HCT116 (cell line): ENCODE data around the gene TBC1D1.

Experiments used
- RAD21 ChIP-seq: IDR thresholded peaks from 2 replicates; pipeline ENCODE4 v1.6.1; 2012; ENCODE audit warnings: low read depth, mild to moderate bottlenecking
- TF ChIP-seq, protein P1 (sequence below): IDR thresholded peaks from 2 replicates; pipeline ENCODE4 v1.6.1; 2012

DNA sequence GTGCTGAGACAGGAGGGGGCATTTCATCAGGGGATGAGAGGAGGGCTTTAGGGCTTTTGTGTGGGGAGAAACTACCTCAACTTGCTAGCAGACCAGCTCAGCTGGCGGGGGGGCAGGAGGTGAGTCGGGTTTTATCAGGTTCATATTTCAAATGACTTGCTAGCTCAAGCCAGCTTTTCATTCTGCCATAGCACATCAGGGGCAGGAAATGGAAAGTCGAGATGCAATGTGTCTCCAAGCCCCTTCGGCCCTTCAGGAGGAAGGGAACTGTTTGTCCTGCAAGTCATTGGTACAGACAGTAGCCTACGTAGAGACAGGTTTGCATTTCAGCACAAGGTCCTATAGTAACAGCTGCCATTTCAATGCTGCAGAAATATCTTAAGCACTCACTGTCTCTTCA, 263.4 kb downstream of the TBC1D1 start:
- TF ChIP-seq RAD21, result no peak
- TF ChIP-seq, protein P1, sequence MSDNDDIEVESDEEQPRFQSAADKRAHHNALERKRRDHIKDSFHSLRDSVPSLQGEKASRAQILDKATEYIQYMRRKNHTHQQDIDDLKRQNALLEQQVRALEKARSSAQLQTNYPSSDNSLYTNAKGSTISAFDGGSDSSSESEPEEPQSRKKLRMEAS, result no peak
